Left renal pelvis (tissue), 4 donors: ENCODE measurements around the gene NUTM2A. TPM values are rescaled to one million over a fixed set of nuclear protein-coding genes. Genes with fewer than 3 reads are reported as not detected.
"Not testable (repeated sequence)": the region's sequence is repeated elsewhere in the genome, so short reads cannot be mapped to it uniquely, and the experiment has no call there.

Experiments used
- DNase-seq, 4 donors: peaks; one replicate each; pipeline ENCODE4 v3.0.0-alpha.2; 2013; ENCODE audit warnings: low read depth in 4 of 4, low spot score in 3 of 4
- polyA plus RNA-seq, 4 donors: library from polyadenylated mRNA; unstranded; fragments of 120-200 nt; gene quantifications; one replicate each; pipeline ENCODE4 v1.2.1, GENCODE V29; 2013; ENCODE audit not compliant: insufficient read length in 4 of 4

NUTM2A gene
- 1 to 10 TPM; 1.5 to 4.2 (median 3.1) TPM for polyA plus RNA-seq

- not testable (repeated sequence) for DNase-seq
Measured at GRCh38 chr10:87225148-87225547, at the start of gene NUTM2A. NUTM2A (plus strand) TSS chr10:87225448; CDS start chr10:87225831, 383 bp downstream.

GRCh38 chr10:87177587-87177986 is 47.7 kb upstream of the NUTM2A start:
- not testable (repeated sequence) for DNase-seq

- DNase-seq = not testable (repeated sequence)
Measured at GRCh38 chr10:87184421-87184820, 40.8 kb upstream of the NUTM2A start.

- not testable (repeated sequence) for DNase-seq
Measured at GRCh38 chr10:87186016-87186415, 39.2 kb upstream of the NUTM2A start.

GRCh38 chr10:87187573-87187972 is 37.7 kb upstream of the NUTM2A start:
- DNase-seq = not testable (repeated sequence)

- not testable (repeated sequence) for DNase-seq
Measured at GRCh38 chr10:87191841-87192240, 33.4 kb upstream of the NUTM2A start.

- DNase-seq = not testable (repeated sequence)
Measured at GRCh38 chr10:87200924-87201323, 24.3 kb upstream of the NUTM2A start.

- not testable (repeated sequence) for DNase-seq
Measured at GRCh38 chr10:87204801-87205200, 20.4 kb upstream of the NUTM2A start.

GRCh38 chr10:87206922-87207321 is 18.3 kb upstream of the NUTM2A start:
- DNase-seq = not testable (repeated sequence)

GRCh38 chr10:87210309-87210708 is 14.9 kb upstream of the NUTM2A start:
- DNase-seq = not testable (repeated sequence)

- not testable (repeated sequence) for DNase-seq
Measured at GRCh38 chr10:87211848-87212247, 13.4 kb upstream of the NUTM2A start.

- not testable (repeated sequence) for DNase-seq
Measured at GRCh38 chr10:87213150-87213765, 12.0 kb upstream of the NUTM2A start.

GRCh38 chr10:87213806-87214205 is 11.4 kb upstream of the NUTM2A start:
- not testable (repeated sequence) for DNase-seq

- DNase-seq = not testable (repeated sequence)
Measured at GRCh38 chr10:87216120-87216519, 9.1 kb upstream of the NUTM2A start.

- not testable (repeated sequence) for DNase-seq
Measured at GRCh38 chr10:87219370-87219769, 5.9 kb upstream of the NUTM2A start.

GRCh38 chr10:87222789-87223188 is 2.5 kb upstream of the NUTM2A start:
- DNase-seq = not testable (repeated sequence)

GRCh38 chr10:87228247-87228646 is 3.0 kb downstream of the NUTM2A start:
- not testable (repeated sequence) for DNase-seq

GRCh38 chr10:87229211-87229610 is 4.0 kb downstream of the NUTM2A start:
- not testable (repeated sequence) for DNase-seq

- not testable (repeated sequence) for DNase-seq
Measured at GRCh38 chr10:87234854-87235253, 9.6 kb downstream of the NUTM2A start.

GRCh38 chr10:87237244-87237643 is 12.0 kb downstream of the NUTM2A start:
- not testable (repeated sequence) for DNase-seq

GRCh38 chr10:87239346-87239808 is 14.1 kb downstream of the NUTM2A start:
- DNase-seq = not testable (repeated sequence)

- DNase-seq = not testable (repeated sequence)
Measured at GRCh38 chr10:87242192-87242591, 16.9 kb downstream of the NUTM2A start.
